ENCODE results near the gene ARID1A.
A peak's percentile ranks its signal among the peaks of the same experiment; 100 is the strongest.
"Not testable (repeated sequence)": the region's sequence is repeated elsewhere in the genome, so short reads cannot be mapped to it uniquely, and the experiment has no call there.

ARID1A gene

GRCh38 chr1:26787706-26788514, 92.1 kb downstream of the ARID1A start, which contains the start of gene PIGV:
TSS of gene PIGV (plus strand) at chr1:26787950. CDS start at chr1:26790816, 2,866 bp downstream.
- no peak for TF ChIP-seq GATA1 (IDR thresholded peaks at IDR 0.05; ENCODE audit: low read depth, low read length)
- TF ChIP-seq POLR2A (IDR thresholded peaks at IDR 0.05; ENCODE audit: low read length): peak; percentile 86

GRCh38 chr1:26788515-26788785, 92.6 kb downstream of the ARID1A start:
- DNase-seq: no peak
- TF ChIP-seq GATA1 (IDR thresholded peaks at IDR 0.05; ENCODE audit: low read depth, low read length) (no peak), POLR2A (IDR thresholded peaks at IDR 0.05; ENCODE audit: low read length) (no peak)

More at GRCh38 chr1:26787706-26788514, 92.1 kb downstream of the ARID1A start, which contains the start of gene PIGV:
- DNase-seq: peak; percentile 91 to 94

- no peak for TF ChIP-seq GATA1 (IDR thresholded peaks at IDR 0.05; ENCODE audit: low read depth, low read length)
- no peak for TF ChIP-seq POLR2A (IDR thresholded peaks at IDR 0.05; ENCODE audit: low read length)
- peak; percentile 91 to 93 for DNase-seq
Measured at GRCh38 chr1:26788836-26789611, 93.2 kb downstream of the ARID1A start.

GRCh38 chr1:26789612-26789865, 93.7 kb downstream of the ARID1A start:
- no peak for DNase-seq
- TF ChIP-seq POLR2A (IDR thresholded peaks at IDR 0.05; ENCODE audit: low read length) (no peak), GATA1 (IDR thresholded peaks at IDR 0.05; ENCODE audit: low read depth, low read length) (no peak)

GRCh38 chr1:26789931-26790330, 94.1 kb downstream of the ARID1A start:
- no peak for DNase-seq
- no peak for TF ChIP-seq POLR2A (IDR thresholded peaks at IDR 0.05; ENCODE audit: low read length)
- no peak for TF ChIP-seq GATA1 (IDR thresholded peaks at IDR 0.05; ENCODE audit: low read depth, low read length)

GRCh38 chr1:26790551-26790953, 94.7 kb downstream of the ARID1A start:
- no peak for DNase-seq
- no peak for TF ChIP-seq GATA1 (IDR thresholded peaks at IDR 0.05; ENCODE audit: low read depth, low read length)

GRCh38 chr1:26791148-26791547, 95.3 kb downstream of the ARID1A start:
- no peak for DNase-seq
- no peak for TF ChIP-seq GATA1 (IDR thresholded peaks at IDR 0.05; ENCODE audit: low read depth, low read length)
- no peak for TF ChIP-seq POLR2A (IDR thresholded peaks at IDR 0.05; ENCODE audit: low read length)

- TF ChIP-seq GATA1 (IDR thresholded peaks at IDR 0.05; ENCODE audit: low read depth, low read length): no peak
- DNase-seq: peak; percentile 64 to 91
Measured at GRCh38 chr1:26791626-26792025, 95.8 kb downstream of the ARID1A start.

- TF ChIP-seq POLR2A (IDR thresholded peaks at IDR 0.05; ENCODE audit: low read length) (no peak), GATA1 (IDR thresholded peaks at IDR 0.05; ENCODE audit: low read depth, low read length) (no peak)
- no peak for DNase-seq
Measured at GRCh38 chr1:26792924-26793323, 97.1 kb downstream of the ARID1A start.

GRCh38 chr1:26794391-26794790, 98.6 kb downstream of the ARID1A start:
- no peak for TF ChIP-seq POLR2A (IDR thresholded peaks at IDR 0.05; ENCODE audit: low read length)
- TF ChIP-seq GATA1 (IDR thresholded peaks at IDR 0.05; ENCODE audit: low read depth, low read length): no peak

GRCh38 chr1:26797627-26798026, 101.8 kb downstream of the ARID1A start:
- TF ChIP-seq POLR2A (IDR thresholded peaks at IDR 0.05; ENCODE audit: low read length) (no peak), GATA1 (IDR thresholded peaks at IDR 0.05; ENCODE audit: low read depth, low read length) (no peak)

More at GRCh38 chr1:26794391-26794790, 98.6 kb downstream of the ARID1A start:
- DNase-seq: no peak

GRCh38 chr1:26799479-26800142, 103.8 kb downstream of the ARID1A start:
- DNase-seq: peak in 1 of 2 experiments; percentile 51
- TF ChIP-seq POLR2A (IDR thresholded peaks at IDR 0.05; ENCODE audit: low read length) (no peak), GATA1 (IDR thresholded peaks at IDR 0.05; ENCODE audit: low read depth, low read length) (no peak)

More at GRCh38 chr1:26797627-26798026, 101.8 kb downstream of the ARID1A start:
- DNase-seq: no peak

- not testable (repeated sequence) for DNase-seq
Measured at GRCh38 chr1:26803932-26804331, 108.1 kb downstream of the ARID1A start.

GRCh38 chr1:26810105-26810504, 114.3 kb downstream of the ARID1A start:
- peak in 1 of 2 experiments; percentile 80 for DNase-seq

- no peak for DNase-seq
- no peak for TF ChIP-seq GATA1 (IDR thresholded peaks at IDR 0.05; ENCODE audit: low read depth, low read length)
- TF ChIP-seq POLR2A (IDR thresholded peaks at IDR 0.05; ENCODE audit: low read length): no peak
Measured at GRCh38 chr1:26811057-26811456, 115.2 kb downstream of the ARID1A start.
